Measurements from ENCODE around the gene FLACC1. TPM values are rescaled to one million over a fixed set of nuclear protein-coding genes. Genes with fewer than 3 reads are reported as not detected.

Gene FLACC1
- total and polyA plus RNA-seq, 9 of the 15 experiments (the other 6 are each of a cell fraction or from before 2014, with no cell fraction given) = 0.07 to 0.68 (median 0.22) TPM; not detected in 2

DNA sequence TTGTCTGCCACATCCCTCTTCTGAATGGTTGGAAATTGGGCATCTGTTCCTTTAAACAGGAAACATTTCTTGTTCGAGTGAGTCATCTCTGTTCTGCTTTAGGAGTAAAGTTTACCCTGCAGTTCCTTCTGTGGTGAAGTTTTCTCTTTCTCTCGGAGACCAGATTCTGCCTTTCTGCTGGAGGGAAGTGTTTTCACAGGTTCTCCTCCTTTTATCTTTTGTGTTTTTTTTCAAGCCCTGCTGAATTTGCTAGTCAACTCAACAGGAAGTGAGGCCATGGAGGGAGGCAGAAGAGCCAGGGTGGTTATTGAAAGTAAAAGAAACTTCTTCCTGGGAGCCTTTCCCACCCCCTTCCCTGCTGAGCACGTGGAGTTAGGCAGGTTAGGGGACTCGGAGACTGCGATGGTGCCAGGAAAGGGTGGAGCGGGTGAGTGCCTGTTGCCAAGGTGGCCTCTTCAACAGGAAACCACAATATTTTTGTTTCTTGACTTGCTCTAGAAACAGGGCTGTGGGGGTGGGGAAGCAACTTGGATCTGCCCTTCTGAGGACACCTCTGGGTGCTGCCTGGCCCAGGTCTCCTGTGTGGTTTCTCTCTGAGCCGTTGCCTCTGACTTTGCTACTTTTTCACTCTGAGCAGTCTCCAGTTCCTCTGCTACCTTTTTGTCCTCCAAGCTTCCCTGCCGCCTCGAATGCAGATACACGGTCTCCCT, 99.0 kb downstream of the FLACC1 start (continued):
- TF ChIP-seq, protein P1, sequence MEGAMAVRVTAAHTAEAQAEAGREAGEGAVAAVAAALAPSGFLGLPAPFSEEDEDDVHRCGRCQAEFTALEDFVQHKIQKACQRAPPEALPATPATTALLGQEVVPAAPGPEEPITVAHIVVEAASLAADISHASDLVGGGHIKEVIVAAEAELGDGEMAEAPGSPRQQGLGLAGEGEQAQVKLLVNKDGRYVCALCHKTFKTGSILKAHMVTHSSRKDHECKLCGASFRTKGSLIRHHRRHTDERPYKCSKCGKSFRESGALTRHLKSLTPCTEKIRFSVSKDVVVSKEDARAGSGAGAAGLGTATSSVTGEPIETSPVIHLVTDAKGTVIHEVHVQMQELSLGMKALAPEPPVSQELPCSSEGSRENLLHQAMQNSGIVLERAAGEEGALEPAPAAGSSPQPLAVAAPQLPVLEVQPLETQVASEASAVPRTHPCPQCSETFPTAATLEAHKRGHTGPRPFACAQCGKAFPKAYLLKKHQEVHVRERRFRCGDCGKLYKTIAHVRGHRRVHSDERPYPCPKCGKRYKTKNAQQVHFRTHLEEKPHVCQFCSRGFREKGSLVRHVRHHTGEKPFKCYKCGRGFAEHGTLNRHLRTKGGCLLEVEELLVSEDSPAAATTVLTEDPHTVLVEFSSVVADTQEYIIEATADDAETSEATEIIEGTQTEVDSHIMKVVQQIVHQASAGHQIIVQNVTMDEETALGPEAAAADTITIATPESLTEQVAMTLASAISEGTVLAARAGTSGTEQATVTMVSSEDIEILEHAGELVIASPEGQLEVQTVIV (CRISPR knock-in tag; IDR thresholded peaks at IDR 0.05; ENCODE audit: borderline replicate concordance) = no peak
- TF ChIP-seq, protein P2, sequence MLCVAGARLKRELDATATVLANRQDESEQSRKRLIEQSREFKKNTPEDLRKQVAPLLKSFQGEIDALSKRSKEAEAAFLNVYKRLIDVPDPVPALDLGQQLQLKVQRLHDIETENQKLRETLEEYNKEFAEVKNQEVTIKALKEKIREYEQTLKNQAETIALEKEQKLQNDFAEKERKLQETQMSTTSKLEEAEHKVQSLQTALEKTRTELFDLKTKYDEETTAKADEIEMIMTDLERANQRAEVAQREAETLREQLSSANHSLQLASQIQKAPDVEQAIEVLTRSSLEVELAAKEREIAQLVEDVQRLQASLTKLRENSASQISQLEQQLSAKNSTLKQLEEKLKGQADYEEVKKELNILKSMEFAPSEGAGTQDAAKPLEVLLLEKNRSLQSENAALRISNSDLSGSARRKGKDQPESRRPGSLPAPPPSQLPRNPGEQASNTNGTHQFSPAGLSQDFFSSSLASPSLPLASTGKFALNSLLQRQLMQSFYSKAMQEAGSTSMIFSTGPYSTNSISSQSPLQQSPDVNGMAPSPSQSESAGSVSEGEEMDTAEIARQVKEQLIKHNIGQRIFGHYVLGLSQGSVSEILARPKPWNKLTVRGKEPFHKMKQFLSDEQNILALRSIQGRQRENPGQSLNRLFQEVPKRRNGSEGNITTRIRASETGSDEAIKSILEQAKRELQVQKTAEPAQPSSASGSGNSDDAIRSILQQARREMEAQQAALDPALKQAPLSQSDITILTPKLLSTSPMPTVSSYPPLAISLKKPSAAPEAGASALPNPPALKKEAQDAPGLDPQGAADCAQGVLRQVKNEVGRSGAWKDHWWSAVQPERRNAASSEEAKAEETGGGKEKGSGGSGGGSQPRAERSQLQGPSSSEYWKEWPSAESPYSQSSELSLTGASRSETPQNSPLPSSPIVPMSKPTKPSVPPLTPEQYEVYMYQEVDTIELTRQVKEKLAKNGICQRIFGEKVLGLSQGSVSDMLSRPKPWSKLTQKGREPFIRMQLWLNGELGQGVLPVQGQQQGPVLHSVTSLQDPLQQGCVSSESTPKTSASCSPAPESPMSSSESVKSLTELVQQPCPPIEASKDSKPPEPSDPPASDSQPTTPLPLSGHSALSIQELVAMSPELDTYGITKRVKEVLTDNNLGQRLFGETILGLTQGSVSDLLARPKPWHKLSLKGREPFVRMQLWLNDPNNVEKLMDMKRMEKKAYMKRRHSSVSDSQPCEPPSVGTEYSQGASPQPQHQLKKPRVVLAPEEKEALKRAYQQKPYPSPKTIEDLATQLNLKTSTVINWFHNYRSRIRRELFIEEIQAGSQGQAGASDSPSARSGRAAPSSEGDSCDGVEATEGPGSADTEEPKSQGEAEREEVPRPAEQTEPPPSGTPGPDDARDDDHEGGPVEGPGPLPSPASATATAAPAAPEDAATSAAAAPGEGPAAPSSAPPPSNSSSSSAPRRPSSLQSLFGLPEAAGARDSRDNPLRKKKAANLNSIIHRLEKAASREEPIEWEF (CRISPR knock-in tag; IDR thresholded peaks at IDR 0.05) = 0 out of 2 replicates have a peak, but pooled peaks have one; percentile 34
- TF ChIP-seq, protein P3, sequence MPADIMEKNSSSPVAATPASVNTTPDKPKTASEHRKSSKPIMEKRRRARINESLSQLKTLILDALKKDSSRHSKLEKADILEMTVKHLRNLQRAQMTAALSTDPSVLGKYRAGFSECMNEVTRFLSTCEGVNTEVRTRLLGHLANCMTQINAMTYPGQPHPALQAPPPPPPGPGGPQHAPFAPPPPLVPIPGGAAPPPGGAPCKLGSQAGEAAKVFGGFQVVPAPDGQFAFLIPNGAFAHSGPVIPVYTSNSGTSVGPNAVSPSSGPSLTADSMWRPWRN (IDR thresholded peaks at IDR 0.05; ENCODE audit: low read depth) = no peak
- TF ChIP-seq MXI1 (IDR thresholded peaks at IDR 0.05; ENCODE audit: low read depth, low read length) = no peak
- TF ChIP-seq KDM1A (IDR thresholded peaks at IDR 0.05) = no peak
- TF ChIP-seq, protein P4, sequence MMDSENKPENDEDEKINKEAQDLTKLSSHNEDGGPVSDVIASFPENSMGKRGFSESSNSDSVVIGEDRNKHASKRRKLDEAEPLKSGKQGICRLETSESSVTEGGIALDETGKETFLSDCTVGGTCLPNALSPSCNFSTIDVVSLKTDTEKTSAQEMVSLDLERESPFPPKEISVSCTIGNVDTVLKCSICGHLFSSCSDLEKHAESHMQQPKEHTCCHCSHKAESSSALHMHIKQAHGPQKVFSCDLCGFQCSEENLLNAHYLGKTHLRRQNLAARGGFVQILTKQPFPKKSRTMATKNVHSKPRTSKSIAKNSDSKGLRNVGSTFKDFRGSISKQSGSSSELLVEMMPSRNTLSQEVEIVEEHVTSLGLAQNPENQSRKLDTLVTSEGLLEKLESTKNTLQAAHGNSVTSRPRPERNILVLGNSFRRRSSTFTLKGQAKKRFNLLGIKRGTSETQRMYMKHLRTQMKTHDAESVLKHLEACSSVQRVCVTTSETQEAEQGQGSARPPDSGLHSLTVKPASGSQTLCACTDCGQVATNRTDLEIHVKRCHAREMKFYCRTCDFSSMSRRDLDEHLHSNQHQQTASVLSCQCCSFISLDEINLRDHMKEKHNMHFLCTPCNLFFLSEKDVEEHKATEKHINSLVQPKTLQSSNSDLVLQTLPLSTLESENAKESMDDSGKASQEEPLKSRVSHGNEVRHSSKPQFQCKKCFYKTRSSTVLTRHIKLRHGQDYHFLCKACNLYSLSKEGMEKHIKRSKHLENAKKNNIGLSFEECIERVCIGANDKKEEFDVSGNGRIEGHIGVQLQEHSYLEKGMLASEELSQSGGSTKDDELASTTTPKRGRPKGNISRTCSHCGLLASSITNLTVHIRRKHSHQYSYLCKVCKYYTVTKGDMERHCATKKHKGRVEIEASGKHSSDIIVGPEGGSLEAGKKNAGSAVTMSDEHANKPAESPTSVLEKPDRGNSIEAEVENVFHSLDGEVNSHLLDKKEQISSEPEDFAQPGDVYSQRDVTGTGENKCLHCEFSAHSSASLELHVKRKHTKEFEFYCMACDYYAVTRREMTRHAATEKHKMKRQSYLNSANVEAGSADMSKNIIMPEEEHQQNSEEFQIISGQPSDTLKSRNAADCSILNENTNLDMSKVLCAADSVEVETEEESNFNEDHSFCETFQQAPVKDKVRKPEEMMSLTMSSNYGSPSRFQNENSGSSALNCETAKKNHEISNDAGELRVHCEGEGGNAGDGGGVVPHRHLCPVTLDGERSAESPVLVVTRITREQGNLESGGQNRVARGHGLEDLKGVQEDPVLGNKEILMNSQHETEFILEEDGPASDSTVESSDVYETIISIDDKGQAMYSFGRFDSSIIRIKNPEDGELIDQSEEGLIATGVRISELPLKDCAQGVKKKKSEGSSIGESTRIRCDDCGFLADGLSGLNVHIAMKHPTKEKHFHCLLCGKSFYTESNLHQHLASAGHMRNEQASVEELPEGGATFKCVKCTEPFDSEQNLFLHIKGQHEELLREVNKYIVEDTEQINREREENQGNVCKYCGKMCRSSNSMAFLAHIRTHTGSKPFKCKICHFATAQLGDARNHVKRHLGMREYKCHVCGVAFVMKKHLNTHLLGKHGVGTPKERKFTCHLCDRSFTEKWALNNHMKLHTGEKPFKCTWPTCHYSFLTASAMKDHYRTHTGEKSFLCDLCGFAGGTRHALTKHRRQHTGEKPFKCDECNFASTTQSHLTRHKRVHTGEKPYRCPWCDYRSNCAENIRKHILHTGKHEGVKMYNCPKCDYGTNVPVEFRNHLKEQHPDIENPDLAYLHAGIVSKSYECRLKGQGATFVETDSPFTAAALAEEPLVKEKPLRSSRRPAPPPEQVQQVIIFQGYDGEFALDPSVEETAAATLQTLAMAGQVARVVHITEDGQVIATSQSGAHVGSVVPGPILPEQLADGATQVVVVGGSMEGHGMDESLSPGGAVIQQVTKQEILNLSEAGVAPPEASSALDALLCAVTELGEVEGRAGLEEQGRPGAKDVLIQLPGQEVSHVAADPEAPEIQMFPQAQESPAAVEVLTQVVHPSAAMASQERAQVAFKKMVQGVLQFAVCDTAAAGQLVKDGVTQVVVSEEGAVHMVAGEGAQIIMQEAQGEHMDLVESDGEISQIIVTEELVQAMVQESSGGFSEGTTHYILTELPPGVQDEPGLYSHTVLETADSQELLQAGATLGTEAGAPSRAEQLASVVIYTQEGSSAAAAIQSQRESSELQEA (IDR thresholded peaks at IDR 0.05; ENCODE audit: low read depth) = no peak
- no peak for TF ChIP-seq CHD2 (IDR thresholded peaks at IDR 0.05; ENCODE audit: low read depth, low read length)
- no peak for TF ChIP-seq ZKSCAN8 (CRISPR knock-in tag; IDR thresholded peaks at IDR 0.05)
- TF ChIP-seq NFRKB (IDR thresholded peaks at IDR 0.05; ENCODE audit: low read depth) = peak; percentile 79
